NCI-H526 treated with DMSO at 0.1 percent for 48 hours (cell line): Measurements from ENCODE around the gene SAT1.

Experiments used
- DNase-seq: peaks from one replicate; lab custom pipeline; 2025; lab: John Stamatoyannopoulos, UW

SAT1 gene

DNA sequence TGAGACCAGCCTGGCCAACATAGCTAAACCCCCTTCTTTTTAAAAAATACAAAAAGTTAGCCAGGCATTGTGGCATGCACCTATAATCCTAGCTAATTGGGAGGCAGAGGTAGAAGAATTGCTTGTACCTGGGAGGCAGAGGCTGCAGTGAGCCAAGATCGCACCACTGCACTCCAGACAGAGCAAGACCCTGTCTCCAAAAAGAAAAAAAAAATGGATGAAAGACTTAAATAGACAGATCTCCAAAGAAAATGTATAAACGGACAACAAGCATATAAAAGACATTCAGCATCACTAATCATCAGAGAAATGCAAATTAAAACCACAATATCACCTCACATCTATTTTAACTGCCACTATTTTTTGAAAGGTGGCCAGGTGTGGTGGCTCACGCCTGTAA, 6.6 kb upstream of the SAT1 start:
- no peak for DNase-seq

DNA sequence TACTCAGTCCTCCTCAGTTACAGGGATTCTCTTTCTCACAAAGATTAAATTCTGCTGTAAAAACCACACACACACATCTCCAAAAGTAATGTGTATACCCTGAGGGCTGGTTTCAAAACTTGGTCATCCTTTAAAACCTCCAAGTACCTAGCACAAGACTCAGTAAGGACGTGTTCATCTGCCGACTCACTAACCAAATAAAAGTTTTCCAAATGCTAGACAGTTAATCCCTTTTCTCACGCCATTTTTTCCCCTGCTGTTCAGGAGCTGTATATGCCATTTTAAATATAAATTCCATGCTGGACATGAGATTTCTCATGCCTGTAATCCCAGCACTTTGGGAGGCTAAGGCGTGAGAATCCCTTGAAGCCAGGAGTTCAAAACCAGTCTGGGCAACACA, 3.9 kb upstream of the SAT1 start:
- DNase-seq, result no peak

GRCh38 chrX:23782455-23782854, 518 bp upstream of the SAT1 start:
- DNase-seq, result no peak

DNA sequence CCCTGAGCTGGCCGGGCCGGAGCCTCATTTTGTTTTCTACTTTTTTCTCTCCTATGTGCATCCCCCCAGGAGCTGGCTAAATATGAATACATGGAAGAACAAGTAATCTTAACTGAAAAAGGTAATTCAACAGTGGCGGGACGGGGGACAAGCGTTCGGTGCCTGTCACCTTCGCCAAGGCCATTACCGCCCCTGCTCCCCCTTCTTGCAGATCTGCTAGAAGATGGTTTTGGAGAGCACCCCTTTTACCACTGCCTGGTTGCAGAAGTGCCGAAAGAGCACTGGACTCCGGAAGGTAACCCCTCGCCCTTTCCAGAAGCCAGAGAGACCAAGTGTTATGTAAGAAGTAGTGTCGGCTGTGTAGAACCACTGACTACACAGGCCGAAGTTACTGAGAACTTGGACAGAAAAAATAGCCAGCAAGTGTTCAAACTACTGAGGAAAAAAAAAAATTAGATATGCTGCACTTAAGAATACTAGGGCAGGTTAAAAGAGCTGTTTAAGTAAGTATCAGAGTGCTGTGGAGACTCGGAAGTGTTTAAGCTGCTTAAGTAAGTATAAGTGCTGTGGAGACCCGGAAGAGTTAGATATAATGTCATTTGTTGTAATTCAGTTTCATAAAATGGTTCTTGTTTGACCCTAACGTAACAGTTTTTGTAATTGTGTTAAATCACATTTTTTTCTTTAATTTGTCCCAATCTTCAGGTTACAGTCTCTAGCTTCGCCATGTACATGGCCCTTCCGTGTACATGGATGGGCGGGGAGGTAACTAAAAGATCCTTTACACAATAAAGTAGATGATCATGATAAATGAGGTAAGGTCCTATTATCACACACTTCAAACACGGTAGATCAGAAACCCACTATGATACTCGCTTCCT, 856 bp downstream of the SAT1 start:
- DNase-seq, result no peak

GRCh38 chrX:23784470-23785331, 1.7 kb downstream of the SAT1 start:
- no peak for DNase-seq

DNA sequence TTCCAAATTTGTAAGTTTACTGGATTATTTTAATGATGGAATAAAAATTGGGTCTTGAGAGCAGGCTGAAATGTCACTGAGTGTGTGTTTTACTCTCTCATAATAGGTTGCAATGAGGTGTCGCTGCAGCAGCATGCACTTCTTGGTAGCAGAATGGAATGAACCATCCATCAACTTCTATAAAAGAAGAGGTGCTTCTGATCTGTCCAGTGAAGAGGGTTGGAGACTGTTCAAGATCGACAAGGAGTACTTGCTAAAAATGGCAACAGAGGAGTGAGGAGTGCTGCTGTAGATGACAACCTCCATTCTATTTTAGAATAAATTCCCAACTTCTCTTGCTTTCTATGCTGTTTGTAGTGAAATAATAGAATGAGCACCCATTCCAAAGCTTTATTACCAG, 2.6 kb downstream of the SAT1 start:
- DNase-seq, result no peak

DNA sequence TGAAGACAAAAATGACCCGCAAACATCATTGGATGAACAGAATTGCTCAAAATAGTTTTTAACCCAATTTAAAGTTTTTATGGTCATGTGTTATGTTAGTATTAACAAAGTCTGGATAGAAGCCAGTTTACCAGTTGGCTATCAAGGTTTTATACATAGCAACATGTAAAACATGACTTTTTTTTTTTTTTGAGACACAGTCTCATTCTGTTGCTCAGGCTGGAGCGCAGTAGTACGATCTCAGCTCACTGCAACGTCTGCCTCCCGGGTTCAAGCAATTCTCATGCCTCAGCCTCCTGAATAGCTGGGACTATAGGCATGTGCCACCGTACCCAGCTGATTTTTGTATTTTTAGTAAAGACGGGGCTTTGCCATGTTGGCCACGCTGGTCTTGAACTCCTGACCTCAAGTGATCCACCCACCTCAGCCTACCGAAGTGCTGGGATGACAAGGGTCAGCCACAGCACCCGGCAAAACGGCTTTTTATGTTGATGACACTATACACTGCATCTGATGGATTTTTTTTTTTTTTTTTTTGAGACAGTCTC, 3.4 kb downstream of the SAT1 start:
- no peak for DNase-seq

DNA sequence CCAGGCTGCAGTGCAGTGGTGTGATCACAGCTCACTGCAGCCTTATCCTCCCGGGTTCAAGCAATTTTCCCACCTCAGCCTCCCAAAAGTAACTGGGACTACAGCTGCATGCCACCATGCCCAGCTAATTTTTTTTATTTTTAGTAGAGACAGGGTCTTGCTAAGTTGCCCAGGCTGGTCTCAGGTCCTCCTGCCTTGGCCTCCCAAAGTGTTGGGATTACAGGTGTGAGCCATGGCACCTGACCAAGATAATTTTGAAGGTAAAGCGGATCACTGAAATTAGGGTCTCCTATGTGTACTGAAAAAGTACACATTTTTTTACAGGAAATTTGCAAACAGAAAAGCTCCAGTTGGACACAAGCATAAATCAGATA, 4.8 kb downstream of the SAT1 start:
- DNase-seq, result no peak

- DNase-seq, result no peak
These were observed 5.5 kb downstream of the SAT1 start for GRCh38 chrX:23788521-23788920.

DNA sequence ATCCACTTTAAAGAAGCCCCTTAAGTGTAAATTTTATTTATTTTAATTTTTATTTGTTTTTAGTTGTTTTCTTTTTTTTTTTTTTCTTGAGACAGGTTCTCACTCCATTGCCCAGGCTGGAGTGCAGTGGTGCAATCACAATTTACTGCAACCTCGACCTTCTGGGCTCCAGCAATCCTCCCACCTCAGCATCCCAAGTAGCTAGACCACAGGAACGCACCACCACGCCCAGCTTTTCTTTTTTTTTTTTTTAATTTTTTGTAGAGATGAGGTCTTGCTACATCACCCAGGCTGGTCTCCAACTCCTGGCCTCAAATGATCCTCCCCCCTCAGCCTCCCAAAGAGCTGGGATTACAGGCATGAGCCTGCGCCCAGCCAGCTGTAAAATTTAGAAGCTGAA, 6.0 kb downstream of the SAT1 start:
- DNase-seq, result no peak

- DNase-seq, result no peak
These were observed 6.6 kb downstream of the SAT1 start for GRCh38 chrX:23789386-23790154.

DNA sequence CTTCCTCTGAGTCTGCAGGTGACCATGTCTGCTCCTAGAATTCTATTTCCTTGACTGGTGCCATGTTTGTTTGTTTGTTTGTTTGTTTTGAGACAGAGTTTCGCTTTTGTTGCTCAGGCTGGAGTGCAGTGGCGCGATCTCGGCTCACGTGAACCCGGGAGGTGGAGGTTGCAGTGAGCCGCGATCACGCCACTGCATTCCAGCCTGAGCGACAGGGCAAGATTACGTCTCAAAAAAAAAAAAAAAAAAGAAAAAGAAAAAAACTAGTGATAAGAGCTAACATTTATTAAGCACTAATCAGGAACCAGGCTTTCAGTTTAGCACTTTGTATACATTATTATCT, 7.2 kb downstream of the SAT1 start:
- no peak for DNase-seq

- DNase-seq, result no peak
These were observed 10.0 kb downstream of the SAT1 start for GRCh38 chrX:23792861-23793553.

DNA sequence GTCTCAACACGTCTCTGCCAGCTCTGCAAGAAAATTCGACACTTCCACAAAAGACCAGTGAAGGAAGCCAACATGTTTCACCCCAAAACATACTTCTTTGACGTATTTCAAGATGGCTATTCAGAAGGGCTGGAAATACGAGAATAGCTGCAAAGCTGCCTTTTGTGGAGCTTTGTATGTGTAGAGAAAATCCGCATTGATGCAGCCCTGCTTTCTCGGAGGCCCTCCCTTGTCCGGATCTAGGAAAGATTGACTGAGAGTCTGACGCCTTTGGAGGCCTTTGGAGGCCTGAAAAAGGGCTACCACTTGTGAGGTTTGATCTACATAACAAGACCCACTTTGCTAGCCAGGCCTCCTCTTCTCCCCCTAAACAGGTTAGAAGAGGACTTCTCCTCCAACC, 12.2 kb downstream of the SAT1 start:
- DNase-seq, result no peak

DNA sequence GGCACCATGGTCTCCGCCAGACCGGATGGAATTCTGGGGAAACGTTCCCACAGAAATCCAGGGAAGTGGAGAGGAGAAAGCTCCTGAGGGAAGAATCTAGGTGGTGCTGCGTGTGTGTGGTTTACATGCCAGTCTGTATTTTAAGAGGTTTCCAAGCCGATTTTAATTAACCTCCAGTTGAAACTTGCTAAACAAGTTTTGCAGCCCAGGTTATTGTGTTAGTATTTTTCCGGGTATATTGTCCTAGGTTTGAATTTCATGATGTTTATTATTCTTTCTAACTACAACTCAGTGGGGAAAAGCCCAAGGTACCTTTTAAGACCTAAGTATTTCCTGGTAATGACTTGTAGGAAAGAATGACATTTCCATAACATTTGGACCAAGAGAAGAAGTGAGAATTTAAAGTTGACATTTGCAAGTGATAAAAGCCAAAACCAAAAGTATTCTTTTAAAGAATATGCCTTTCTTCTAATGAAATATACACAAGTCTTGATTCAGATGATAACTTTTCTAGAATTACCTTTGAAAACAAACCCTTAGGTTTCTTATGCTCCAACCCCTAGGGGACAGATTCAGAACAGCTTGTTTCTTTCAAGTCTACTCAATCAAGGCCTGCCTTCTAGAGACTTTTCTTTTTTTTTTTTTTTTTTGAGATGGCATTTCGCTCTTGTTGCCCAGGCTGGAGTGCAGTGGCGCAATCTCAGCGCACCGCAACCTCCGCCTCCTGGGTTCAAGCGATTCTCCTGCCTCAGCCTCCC, 14.6 kb downstream of the SAT1 start:
- peak; percentile 88 for DNase-seq

GRCh38 chrX:23799469-23800065, 16.6 kb downstream of the SAT1 start:
- no peak for DNase-seq

GRCh38 chrX:23802431-23802830, 19.5 kb downstream of the SAT1 start:
- no peak for DNase-seq

DNA sequence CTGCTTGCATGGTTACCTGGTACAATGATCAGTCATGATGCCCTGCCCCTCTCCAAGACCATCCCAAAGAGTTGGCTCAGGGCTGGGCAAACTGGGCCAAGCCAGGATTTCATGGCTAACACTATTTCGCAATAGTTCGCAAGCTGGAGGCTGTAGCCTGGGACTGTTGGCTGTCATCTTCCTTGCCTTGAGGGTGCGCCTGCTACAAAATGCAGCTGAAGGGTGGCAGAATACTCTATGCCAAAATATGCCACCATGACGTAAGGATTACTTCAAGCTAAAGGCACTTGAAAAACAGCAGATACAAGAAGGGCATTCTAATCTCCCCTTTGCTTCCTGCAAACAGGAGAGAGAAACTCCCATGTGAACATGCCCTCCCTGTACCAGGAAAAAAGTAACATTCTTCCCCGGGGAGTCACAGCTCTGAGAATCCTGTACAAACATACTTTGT, 21.0 kb downstream of the SAT1 start:
- DNase-seq, result no peak

GRCh38 chrX:23804578-23804977, 21.6 kb downstream of the SAT1 start:
- DNase-seq, result no peak

- no peak for DNase-seq
These were observed 22.4 kb downstream of the SAT1 start for GRCh38 chrX:23805389-23805788.
